H1 (cell line): ENCODE data around the gene TGFB1. TPM values are rescaled to one million over a fixed set of nuclear protein-coding genes. Genes with fewer than 3 reads are reported as not detected.

Source experiments
- HDAC6 ChIP-seq: IDR thresholded peaks from one replicate; pipeline ENCODE4 v1.7.1; 2012; ENCODE audit warnings: low read depth, mild to moderate bottlenecking, inconsistent platforms, low read length, moderate library complexity
- JUN ChIP-seq: IDR thresholded peaks from 2 replicates; pipeline ENCODE4 v1.6.1; 2011; ENCODE audit warnings: low read depth, mild to moderate bottlenecking, improper control_type of control experiment, low read length
- KDM1A ChIP-seq: fragments of 200-600, 300-600 bp; sonication (generic); IDR thresholded peaks from 2 replicates; pipeline ENCODE4 v1.7.1; 2016; ENCODE audit warnings: mild to moderate bottlenecking, low read length, borderline replicate concordance
- TCF12 ChIP-seq: IDR thresholded peaks from 2 replicates; pipeline ENCODE4 v1.6.1; 2011; ENCODE audit warnings: low read depth, mild to moderate bottlenecking, low read length
- USF2 ChIP-seq: IDR thresholded peaks from 2 replicates; pipeline ENCODE4 v1.6.1; 2011; ENCODE audit warnings: low read length, improper control_type of control experiment
- polyA plus RNA-seq, 7 experiments: library from polyadenylated mRNA; depleted of rRNA in 3 of 7; stranded (reverse) in 5 of 7; unstranded in 2 of 7; fragments of >200 nt in 5 of 7; fragments of 200-250 nt in 2 of 7; gene quantifications; 1 replicate in 5 of 7; 2 replicates in 1 of 7; 4 replicates in 1 of 7; pipeline versions ENCODE4 v1.2.1 to v1.2.3, GENCODE V29; 2011 to 2013; ENCODE audit warnings: missing spikeins in 2 of 7, mixed read lengths in 2 of 7
- total RNA-seq: library from RNA; stranded (reverse); fragmentation: NEBNext Ultra II Directional; extraction: Animal tissue kit (Norgen Biotek cat#: 25700); gene quantifications from 2 replicates; pipeline ENCODE4 v1.2.1, GENCODE V29; 2021

TGFB1 gene
- total and polyA plus RNA-seq, 2 of the 8 experiments (the other 6 are each of a cell fraction or from before 2014, with no cell fraction given) = 1.7 to 10.6 TPM

GRCh38 chr19:41339936-41340335, 13.8 kb downstream of the TGFB1 start (continued):
- TF ChIP-seq USF2 (no peak), JUN (no peak), TCF12 (no peak), KDM1A (no peak), HDAC6 (no peak)
